HG02840 (cell line): ENCODE results near the gene CDKL1.

ENCODE experiments used
- ATAC-seq: cut with Tn5 transposase; IDR thresholded peaks from one replicate; pipeline ENCODE4 v1.9.1; 2021; ENCODE audit warnings: mild to moderate bottlenecking, moderate library complexity, moderate number of reproducible peaks; ENCODE audit not compliant: unreplicated experiment, low FRiP score

CDKL1 gene

GRCh38 chr14:50396631-50397389 lies at the start of gene CDKL1:
TSS of gene CDKL1 (minus strand) at chr14:50396881. CDS start at chr14:50395868, 1,013 bp downstream.
- ATAC-seq: peak; percentile 55

GRCh38 chr14:50434528-50434927 lies 37.8 kb upstream of the CDKL1 start:
- no peak for ATAC-seq

- no peak for ATAC-seq
Measured at GRCh38 chr14:50432131-50432530, 35.5 kb upstream of the CDKL1 start.

- no peak for ATAC-seq
Measured at GRCh38 chr14:50425816-50426215, 29.1 kb upstream of the CDKL1 start.

GRCh38 chr14:50425105-50425504 lies 28.4 kb upstream of the CDKL1 start:
- no peak for ATAC-seq

- ATAC-seq: no peak
Measured at GRCh38 chr14:50423529-50423928, 26.8 kb upstream of the CDKL1 start.

- no peak for ATAC-seq
Measured at GRCh38 chr14:50421499-50421898, 24.8 kb upstream of the CDKL1 start.

- ATAC-seq: no peak
Measured at GRCh38 chr14:50417853-50418252, 21.2 kb upstream of the CDKL1 start.

- no peak for ATAC-seq
Measured at GRCh38 chr14:50410921-50411320, 14.2 kb upstream of the CDKL1 start.

- ATAC-seq: no peak
Measured at GRCh38 chr14:50410071-50410470, 13.4 kb upstream of the CDKL1 start.

GRCh38 chr14:50407111-50407812 lies 10.6 kb upstream of the CDKL1 start:
- no peak for ATAC-seq

- no peak for ATAC-seq
Measured at GRCh38 chr14:50403419-50403818, 6.7 kb upstream of the CDKL1 start.

- ATAC-seq: no peak
Measured at GRCh38 chr14:50402965-50403364, 6.3 kb upstream of the CDKL1 start.

GRCh38 chr14:50400461-50400860 lies 3.8 kb upstream of the CDKL1 start:
- no peak for ATAC-seq

- no peak for ATAC-seq
Measured at GRCh38 chr14:50399251-50400032, 2.8 kb upstream of the CDKL1 start.

GRCh38 chr14:50398189-50398580 lies 1.5 kb upstream of the CDKL1 start:
- no peak for ATAC-seq

GRCh38 chr14:50397390-50398188 lies 908 bp upstream of the CDKL1 start:
- ATAC-seq: no peak

GRCh38 chr14:50395448-50395847 lies 1.2 kb downstream of the CDKL1 start:
- no peak for ATAC-seq

- ATAC-seq: no peak
Measured at GRCh38 chr14:50394713-50395112, 2.0 kb downstream of the CDKL1 start.

GRCh38 chr14:50389668-50390441 lies 6.8 kb downstream of the CDKL1 start:
- no peak for ATAC-seq
